Measurements from ENCODE around the gene LRRN2. TPM values are rescaled to one million over a fixed set of nuclear protein-coding genes. Genes with fewer than 3 reads are reported as not detected.

The LRRN2 gene
- total RNA-seq, 2 donors from 2014 or later = 11.4 to 16.2 TPM

DNA sequence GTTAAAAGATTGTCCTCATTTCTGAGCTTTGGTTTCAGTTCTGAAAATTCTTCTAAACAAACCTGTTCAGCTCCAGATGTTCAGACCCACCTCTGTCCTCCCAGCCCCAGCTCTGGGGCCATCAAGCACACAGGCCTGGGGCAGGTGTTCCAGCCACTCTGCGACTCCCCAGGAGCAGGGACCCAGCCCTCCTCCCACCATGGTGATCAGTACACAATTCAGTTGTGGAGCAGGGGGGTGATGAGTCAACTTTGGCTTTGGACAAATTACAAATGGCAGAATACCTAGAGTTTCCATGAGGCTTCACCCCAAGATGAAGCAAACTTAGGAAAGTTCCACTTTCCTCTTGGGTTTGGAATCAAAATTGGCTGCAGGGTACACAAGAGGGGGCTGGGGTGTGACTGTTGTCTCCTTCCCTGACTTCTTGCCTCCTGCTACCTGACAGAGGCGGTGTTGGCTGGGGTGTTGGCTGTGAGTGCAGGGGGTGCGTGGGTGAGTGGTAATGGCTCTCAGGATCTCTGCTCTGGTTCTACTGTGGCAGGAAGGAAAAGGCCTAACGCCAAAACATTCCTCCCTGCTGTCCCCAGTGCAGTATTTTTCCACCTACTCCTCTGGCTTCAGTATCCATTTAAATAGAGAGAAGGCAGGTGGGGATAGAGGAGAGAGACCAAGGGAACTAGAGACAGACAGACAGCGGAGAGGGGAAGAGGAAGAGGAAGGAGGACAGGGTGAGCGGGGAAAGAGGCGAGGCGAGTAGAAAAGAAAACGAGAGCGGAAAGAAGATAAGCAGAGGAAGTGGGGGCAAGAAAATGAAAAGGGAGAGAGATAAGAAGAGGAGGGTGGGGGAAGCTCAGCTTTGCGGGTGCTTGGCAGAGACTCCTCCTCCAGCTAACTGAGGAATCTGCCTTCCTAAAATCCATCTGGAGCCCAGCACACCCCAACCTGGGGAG, 20.6 kb upstream of the LRRN2 start:
- Histone ChIP-seq H3K36me3 (ENCODE audit: control insufficient read depth, insufficient read depth, low read length) (no peaks in the 10 kb centered on the region), H3K27ac (ENCODE audit: low read depth, low read length) (peak overlapping the region; percentile 75), H3K4me1 (ENCODE audit: control insufficient read depth, insufficient read depth, low read length) (peaks cover 4% of the 10 kb centered on the region), H3K4me3 (ENCODE audit: low read length) (no peak overlapping the region), H3K9ac (ENCODE audit: extremely low read depth, low read length, poor library complexity, severe bottlenecking) (no peak overlapping the region), H3K27me3 (ENCODE audit: control insufficient read depth, insufficient read depth, low read length, poor library complexity, severe bottlenecking) (peaks cover 5% of the 10 kb centered on the region), H3K9me3 (ENCODE audit: control insufficient read depth, low read length) (no peaks in the 10 kb centered on the region)
- Mint-ChIP-seq H3K9me3 (no peaks in the 10 kb centered on the region), H3K27me3 (ENCODE audit: insufficient read depth) (peaks cover 8% of the 10 kb centered on the region), H3K36me3 (ENCODE audit: low read depth) (no peaks in the 10 kb centered on the region), H3K27ac (peak overlapping the region; percentile 42), H3K4me3 (no peak overlapping the region), H3K4me1 (peaks cover 34% of the 10 kb centered on the region)
- DNase-seq = no peak
- WGBS, 2 experiments (ENCODE audit: insufficient coverage in 1 of 2, insufficient read length in 1 of 2) = 63 to 69% methylated on average over 7 to 11 of the region's 11 CpGs
- TF ChIP-seq, protein P1, sequence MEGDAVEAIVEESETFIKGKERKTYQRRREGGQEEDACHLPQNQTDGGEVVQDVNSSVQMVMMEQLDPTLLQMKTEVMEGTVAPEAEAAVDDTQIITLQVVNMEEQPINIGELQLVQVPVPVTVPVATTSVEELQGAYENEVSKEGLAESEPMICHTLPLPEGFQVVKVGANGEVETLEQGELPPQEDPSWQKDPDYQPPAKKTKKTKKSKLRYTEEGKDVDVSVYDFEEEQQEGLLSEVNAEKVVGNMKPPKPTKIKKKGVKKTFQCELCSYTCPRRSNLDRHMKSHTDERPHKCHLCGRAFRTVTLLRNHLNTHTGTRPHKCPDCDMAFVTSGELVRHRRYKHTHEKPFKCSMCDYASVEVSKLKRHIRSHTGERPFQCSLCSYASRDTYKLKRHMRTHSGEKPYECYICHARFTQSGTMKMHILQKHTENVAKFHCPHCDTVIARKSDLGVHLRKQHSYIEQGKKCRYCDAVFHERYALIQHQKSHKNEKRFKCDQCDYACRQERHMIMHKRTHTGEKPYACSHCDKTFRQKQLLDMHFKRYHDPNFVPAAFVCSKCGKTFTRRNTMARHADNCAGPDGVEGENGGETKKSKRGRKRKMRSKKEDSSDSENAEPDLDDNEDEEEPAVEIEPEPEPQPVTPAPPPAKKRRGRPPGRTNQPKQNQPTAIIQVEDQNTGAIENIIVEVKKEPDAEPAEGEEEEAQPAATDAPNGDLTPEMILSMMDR (conservative IDR thresholded peaks at IDR 0.05) = no peak

DNA sequence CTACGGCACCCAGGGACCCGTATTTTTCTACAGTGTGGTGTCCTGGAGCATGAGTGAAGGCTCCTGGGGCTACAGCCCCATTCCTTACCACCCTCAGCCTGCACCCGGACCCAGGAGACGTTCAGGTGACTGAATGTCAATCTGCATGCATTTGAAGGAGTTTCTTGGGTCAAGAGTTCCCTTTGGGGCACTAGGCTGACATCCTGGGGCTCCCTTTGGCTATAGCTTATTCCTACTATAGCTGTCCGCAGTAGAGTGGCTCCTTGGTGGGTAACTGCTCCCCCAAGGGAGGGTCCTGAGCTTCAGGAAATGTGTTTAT, 19.9 kb upstream of the LRRN2 start:
- no peak overlapping the region for H3K4me3 Mint-ChIP-seq
- H3K27ac Mint-ChIP-seq = no peak overlapping the region
- H3K9me3 ChIP-seq (ENCODE audit: control insufficient read depth, low read length) = no peaks in the 10 kb centered on the region
- peaks cover 8% of the 10 kb centered on the region for H3K27me3 Mint-ChIP-seq (ENCODE audit: insufficient read depth)
- no peak overlapping the region for H3K9ac ChIP-seq (ENCODE audit: extremely low read depth, low read length, poor library complexity, severe bottlenecking)
- H3K36me3 ChIP-seq (ENCODE audit: control insufficient read depth, insufficient read depth, low read length) = no peaks in the 10 kb centered on the region
- H3K4me1 Mint-ChIP-seq = peaks cover 27% of the 10 kb centered on the region
- TF ChIP-seq, protein P1 (conservative IDR thresholded peaks at IDR 0.05) = no peak
- H3K9me3 Mint-ChIP-seq = no peaks in the 10 kb centered on the region
- H3K4me3 ChIP-seq (ENCODE audit: low read length) = no peak overlapping the region
- no peak for DNase-seq
- 89 to 100% methylated on average over 1 to 5 of the region's 5 CpGs for WGBS, 2 experiments (ENCODE audit: insufficient coverage in 1 of 2, insufficient read length in 1 of 2)
- H3K4me1 ChIP-seq (ENCODE audit: control insufficient read depth, insufficient read depth, low read length) = peaks cover 4% of the 10 kb centered on the region
- no peaks in the 10 kb centered on the region for H3K36me3 Mint-ChIP-seq (ENCODE audit: low read depth)
- H3K27ac ChIP-seq (ENCODE audit: low read depth, low read length) = no peak overlapping the region
- peaks cover 5% of the 10 kb centered on the region for H3K27me3 ChIP-seq (ENCODE audit: control insufficient read depth, insufficient read depth, low read length, poor library complexity, severe bottlenecking)

DNA sequence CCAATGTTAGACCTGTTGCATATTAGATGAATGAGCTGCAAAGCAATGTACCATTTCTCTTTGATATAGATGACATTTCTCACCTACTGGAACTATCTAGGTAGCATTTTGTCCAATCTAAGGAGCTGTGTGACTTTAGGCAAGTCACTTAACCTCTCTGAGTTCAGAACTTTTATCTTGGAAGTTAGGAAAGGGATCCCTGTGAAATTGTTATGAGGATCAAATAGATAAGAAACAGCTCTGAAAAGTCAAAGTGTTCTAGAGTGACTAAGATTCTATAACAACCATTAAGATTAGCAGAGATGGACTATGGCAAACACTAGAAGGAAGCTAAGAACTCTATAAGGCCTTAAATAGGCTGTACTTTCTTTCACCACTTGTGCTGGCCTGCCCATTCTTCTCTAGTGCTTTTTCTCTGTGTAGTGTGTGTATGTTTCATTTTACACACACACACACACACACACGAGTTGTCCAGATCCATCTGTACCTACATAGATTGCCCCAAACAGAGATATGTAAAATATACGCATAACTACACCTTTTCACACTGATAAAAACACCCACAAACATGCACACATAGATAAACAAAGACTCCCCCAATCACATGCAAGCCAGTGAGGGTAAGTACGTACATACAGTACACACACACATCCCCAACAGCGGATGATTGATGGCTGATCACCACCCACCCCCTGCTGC, 19.4 kb upstream of the LRRN2 start:
- no peaks in the 10 kb centered on the region for H3K36me3 Mint-ChIP-seq (ENCODE audit: low read depth)

More for the DNA sequence above, 19.4 kb upstream of the LRRN2 start:
- DNase-seq = no peak
- WGBS, 2 experiments (ENCODE audit: insufficient coverage in 1 of 2, insufficient read length in 1 of 2) = 98 to 100% methylated on average over 1 to 4 of the region's 4 CpGs
- H3K27me3 ChIP-seq (ENCODE audit: control insufficient read depth, insufficient read depth, low read length, poor library complexity, severe bottlenecking) = peaks cover 3% of the 10 kb centered on the region
- Mint-ChIP-seq H3K27ac (no peak overlapping the region), H3K4me1 (peaks cover 23% of the 10 kb centered on the region), H3K4me3 (no peak overlapping the region), H3K9me3 (no peaks in the 10 kb centered on the region), H3K27me3 (ENCODE audit: insufficient read depth) (peaks cover 10% of the 10 kb centered on the region)
- no peak overlapping the region for H3K4me3 ChIP-seq (ENCODE audit: low read length)
- no peak overlapping the region for H3K27ac ChIP-seq (ENCODE audit: low read depth, low read length)
- H3K4me1 ChIP-seq (ENCODE audit: control insufficient read depth, insufficient read depth, low read length) = peaks cover 4% of the 10 kb centered on the region
- H3K36me3 ChIP-seq (ENCODE audit: control insufficient read depth, insufficient read depth, low read length) = no peaks in the 10 kb centered on the region
- no peak overlapping the region for H3K9ac ChIP-seq (ENCODE audit: extremely low read depth, low read length, poor library complexity, severe bottlenecking)
- H3K9me3 ChIP-seq (ENCODE audit: control insufficient read depth, low read length) = no peaks in the 10 kb centered on the region
- TF ChIP-seq, protein P1 (conservative IDR thresholded peaks at IDR 0.05) = no peak
